ENCODE measurements around the gene RNF224.

DNA sequence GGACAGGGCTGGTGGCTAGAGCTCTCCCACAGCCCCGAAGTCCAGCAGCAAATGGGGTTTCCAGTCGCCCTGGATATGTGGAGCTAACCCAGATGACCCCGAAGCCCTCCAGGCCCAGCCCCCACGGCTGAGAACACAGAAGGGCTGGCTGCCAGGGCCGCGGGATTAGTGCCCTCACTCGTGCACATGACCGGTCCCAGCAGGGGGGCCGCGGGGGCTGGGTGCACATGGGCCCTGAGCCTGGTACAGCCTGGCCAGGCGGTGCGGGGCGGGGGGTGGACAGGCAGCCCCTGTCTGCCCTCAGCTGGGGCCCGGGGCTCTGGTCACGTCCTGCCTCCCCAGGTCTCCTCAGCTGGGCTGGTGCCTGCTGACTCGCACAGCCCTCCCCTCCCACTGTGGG, 32.9 kb upstream of the RNF224 start:
- TF ChIP-seq, protein P1, sequence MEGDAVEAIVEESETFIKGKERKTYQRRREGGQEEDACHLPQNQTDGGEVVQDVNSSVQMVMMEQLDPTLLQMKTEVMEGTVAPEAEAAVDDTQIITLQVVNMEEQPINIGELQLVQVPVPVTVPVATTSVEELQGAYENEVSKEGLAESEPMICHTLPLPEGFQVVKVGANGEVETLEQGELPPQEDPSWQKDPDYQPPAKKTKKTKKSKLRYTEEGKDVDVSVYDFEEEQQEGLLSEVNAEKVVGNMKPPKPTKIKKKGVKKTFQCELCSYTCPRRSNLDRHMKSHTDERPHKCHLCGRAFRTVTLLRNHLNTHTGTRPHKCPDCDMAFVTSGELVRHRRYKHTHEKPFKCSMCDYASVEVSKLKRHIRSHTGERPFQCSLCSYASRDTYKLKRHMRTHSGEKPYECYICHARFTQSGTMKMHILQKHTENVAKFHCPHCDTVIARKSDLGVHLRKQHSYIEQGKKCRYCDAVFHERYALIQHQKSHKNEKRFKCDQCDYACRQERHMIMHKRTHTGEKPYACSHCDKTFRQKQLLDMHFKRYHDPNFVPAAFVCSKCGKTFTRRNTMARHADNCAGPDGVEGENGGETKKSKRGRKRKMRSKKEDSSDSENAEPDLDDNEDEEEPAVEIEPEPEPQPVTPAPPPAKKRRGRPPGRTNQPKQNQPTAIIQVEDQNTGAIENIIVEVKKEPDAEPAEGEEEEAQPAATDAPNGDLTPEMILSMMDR (IDR thresholded peaks at IDR 0.05): no peak
- TF ChIP-seq POLR2A (IDR thresholded peaks at IDR 0.05): no peak
